H9 (cell line): ENCODE measurements around the gene NXPH3. TPM values are rescaled to one million over a fixed set of nuclear protein-coding genes. Genes with fewer than 3 reads are reported as not detected.

Experiments used
- DNase-seq: peaks from one replicate; pipeline ENCODE4 v3.0.0-alpha.2; 2017
- H2AFZ ChIP-seq: one replicate; pipeline ENCODE4 v1.6.1; 2013; ENCODE audit warnings: mild to moderate bottlenecking, low read length, control low read depth, moderate library complexity
- H2AK5ac ChIP-seq: 2 replicates; pipeline ENCODE4 v1.6.1; 2013; ENCODE audit warnings: low read length, control low read depth, mixed read lengths; ENCODE audit not compliant: insufficient read length
- H2BK120ac ChIP-seq: one replicate; pipeline ENCODE4 v1.6.1; 2013; ENCODE audit warnings: low read depth, mild to moderate bottlenecking, low read length, control low read depth, inconsistent platforms; ENCODE audit not compliant: poor library complexity, severe bottlenecking
- H2BK12ac ChIP-seq: 2 replicates; pipeline ENCODE4 v1.6.1; 2013; ENCODE audit warnings: low read length, control low read depth, mixed read lengths, low read depth; ENCODE audit not compliant: insufficient read length
- H2BK15ac ChIP-seq: 2 replicates; pipeline ENCODE4 v1.6.1; 2013; ENCODE audit warnings: low read depth, low read length, control low read depth
- H2BK20ac ChIP-seq: one replicate; pipeline ENCODE4 v1.6.1; 2013; ENCODE audit warnings: low read depth, mild to moderate bottlenecking, low read length, control low read depth, inconsistent platforms; ENCODE audit not compliant: poor library complexity, severe bottlenecking
- H2BK5ac ChIP-seq: 2 replicates; pipeline ENCODE4 v1.6.1; 2013; ENCODE audit warnings: low read length, control low read depth, mixed read lengths; ENCODE audit not compliant: insufficient read length
- H3K14ac ChIP-seq: 2 replicates; pipeline ENCODE4 v1.6.1; 2013; ENCODE audit warnings: low read length, control low read depth; ENCODE audit not compliant: insufficient read depth
- H3K18ac ChIP-seq: 2 replicates; pipeline ENCODE4 v1.6.1; 2013; ENCODE audit warnings: low read depth, mild to moderate bottlenecking, mixed read lengths, low read length, control low read depth; ENCODE audit not compliant: insufficient read length
- H3K23ac ChIP-seq: 2 replicates; pipeline ENCODE4 v1.6.1; 2013; ENCODE audit warnings: low read length, control low read depth, mixed read lengths, low read depth; ENCODE audit not compliant: insufficient read length
- H3K23me2 ChIP-seq: 2 replicates; pipeline ENCODE4 v1.6.1; 2013; ENCODE audit warnings: low read depth, mild to moderate bottlenecking, mixed read lengths, low read length, control low read depth; ENCODE audit not compliant: insufficient read length, poor library complexity, severe bottlenecking
- H3K27ac ChIP-seq: 2 replicates; pipeline ENCODE4 v1.5.1; 2013; ENCODE audit warnings: low read length, control low read depth, mixed read lengths, low read depth; ENCODE audit not compliant: insufficient read length
- H3K27me3 ChIP-seq: 2 replicates; pipeline ENCODE4 v1.6.1; 2013; ENCODE audit warnings: low read length, control low read depth, inconsistent platforms; ENCODE audit not compliant: insufficient read depth
- H3K4ac ChIP-seq: 2 replicates; pipeline ENCODE4 v1.6.1; 2013; ENCODE audit warnings: low read depth, mild to moderate bottlenecking, control low read depth, inconsistent platforms, low read length, moderate library complexity
- H3K4me1 ChIP-seq: 2 replicates; pipeline ENCODE4 v1.6.1; 2013; ENCODE audit warnings: low read length, control low read depth, inconsistent platforms; ENCODE audit not compliant: insufficient read depth
- H3K4me2 ChIP-seq: 2 replicates; pipeline ENCODE4 v1.6.1; 2013; ENCODE audit warnings: low read length, control low read depth, mixed read lengths; ENCODE audit not compliant: insufficient read length, insufficient read depth
- H3K56ac ChIP-seq: 2 replicates; pipeline ENCODE4 v1.6.1; 2013; ENCODE audit warnings: low read depth, mild to moderate bottlenecking, mixed read lengths, low read length, control low read depth; ENCODE audit not compliant: insufficient read length
- H3K79me1 ChIP-seq: 2 replicates; pipeline ENCODE4 v1.6.1; 2013; ENCODE audit warnings: low read depth, mild to moderate bottlenecking, moderate library complexity, low read length, control low read depth, inconsistent platforms; ENCODE audit not compliant: insufficient read depth, poor library complexity, severe bottlenecking
- H3K79me2 ChIP-seq: 2 replicates; pipeline ENCODE4 v1.6.1; 2013; ENCODE audit warnings: low read length, control low read depth, inconsistent platforms; ENCODE audit not compliant: insufficient read depth
- H3K9ac ChIP-seq: 2 replicates; pipeline ENCODE4 v1.6.1; 2013; ENCODE audit warnings: low read length, control low read depth, mixed read lengths; ENCODE audit not compliant: insufficient read length; ENCODE audit errors: extremely low read depth
- H3K9me3 ChIP-seq: one replicate; pipeline ENCODE4 v1.6.1; 2013; ENCODE audit warnings: low read depth, low read length, inconsistent platforms; ENCODE audit not compliant: control insufficient read depth
- H3T11ph ChIP-seq: one replicate; pipeline ENCODE4 v1.6.1; 2013; ENCODE audit warnings: mild to moderate bottlenecking, low read length, control low read depth, inconsistent platforms
- H4K20me1 ChIP-seq: one replicate; pipeline ENCODE4 v1.6.1; 2013; ENCODE audit not compliant: control insufficient read depth, insufficient read length, insufficient read depth
- H4K5ac ChIP-seq: 2 replicates; pipeline ENCODE4 v1.6.1; 2013; ENCODE audit warnings: low read depth, mild to moderate bottlenecking, mixed read lengths, low read length, control low read depth; ENCODE audit not compliant: insufficient read length
- H4K8ac ChIP-seq: replicated peaks from 2 replicates; pipeline ENCODE4 v1.6.1; 2013; ENCODE audit warnings: low read length, control low read depth, mixed read lengths, low read depth; ENCODE audit not compliant: insufficient read length
- H4K91ac ChIP-seq: 2 replicates; pipeline ENCODE4 v1.6.1; 2013; ENCODE audit warnings: low read depth, mild to moderate bottlenecking, moderate library complexity, mixed read lengths, low read length, control low read depth; ENCODE audit not compliant: insufficient read length
- H3K27ac Mint-ChIP-seq, 3 experiments: 2 replicates in 2 of 3; 3 replicates in 1 of 3; pipeline ENCODE4 v1.8.0; 2020 to 2021; ENCODE audit warnings: mixed read lengths in 3 of 3, mild to moderate bottlenecking in 1 of 3, moderate library complexity in 1 of 3
- H3K27me3 Mint-ChIP-seq: 2 replicates; pipeline ENCODE4 v1.8.0; 2021; ENCODE audit warnings: low read depth, mild to moderate bottlenecking, moderate library complexity, mixed read lengths
- H3K36me3 Mint-ChIP-seq, 3 experiments: 2 replicates in 2 of 3; 3 replicates in 1 of 3; pipeline ENCODE4 v1.8.0; 2020 to 2021; ENCODE audit warnings: low read depth in 3 of 3, mixed read lengths in 3 of 3; ENCODE audit not compliant: insufficient read depth in 1 of 3
- H3K4me1 Mint-ChIP-seq, 2 experiments: 2 replicates each; pipeline ENCODE4 v1.8.0; 2020; ENCODE audit warnings: mixed read lengths in 2 of 2
- H3K4me3 Mint-ChIP-seq, 2 experiments: 2 replicates in 1 of 2; 3 replicates in 1 of 2; pipeline ENCODE4 v1.8.0; 2020 to 2021; ENCODE audit warnings: mild to moderate bottlenecking in 2 of 2, mixed read lengths in 2 of 2, moderate library complexity in 1 of 2
- H3K9me3 Mint-ChIP-seq, 2 experiments: 2 replicates in 1 of 2; 3 replicates in 1 of 2; pipeline ENCODE4 v1.8.0; 2020; ENCODE audit warnings: mild to moderate bottlenecking in 2 of 2, mixed read lengths in 2 of 2, moderate library complexity in 1 of 2
- CTCF ChIP-seq: fragments of 200-600 bp; sonication (generic); conservative IDR thresholded peaks from 3 replicates; pipeline ENCODE4 v1.8.0; 2021; ENCODE audit warnings: antibody characterized with exemption, mild to moderate bottlenecking
- WGBS: extraction: QIAGEN DNeasy Blood & Tissue Kit; methylation state at CpG from one replicate; pipeline ENCODE4 v1.1.7; 2013; ENCODE audit warnings: missing lambda C conversion rate, low lambda C conversion rate, mixed read lengths; ENCODE audit not compliant: insufficient read length; ENCODE audit errors: extremely low coverage; 5-methylcytosine and 5-hydroxymethylcytosine counted together
- total RNA-seq: library from RNA; stranded (reverse); gene quantifications from 2 replicates; pipeline ENCODE4 v1.2.1, GENCODE V29; 2021

Gene NXPH3
- total RNA-seq, 1 experiment from 2014 or later: 1.3 TPM

DNA sequence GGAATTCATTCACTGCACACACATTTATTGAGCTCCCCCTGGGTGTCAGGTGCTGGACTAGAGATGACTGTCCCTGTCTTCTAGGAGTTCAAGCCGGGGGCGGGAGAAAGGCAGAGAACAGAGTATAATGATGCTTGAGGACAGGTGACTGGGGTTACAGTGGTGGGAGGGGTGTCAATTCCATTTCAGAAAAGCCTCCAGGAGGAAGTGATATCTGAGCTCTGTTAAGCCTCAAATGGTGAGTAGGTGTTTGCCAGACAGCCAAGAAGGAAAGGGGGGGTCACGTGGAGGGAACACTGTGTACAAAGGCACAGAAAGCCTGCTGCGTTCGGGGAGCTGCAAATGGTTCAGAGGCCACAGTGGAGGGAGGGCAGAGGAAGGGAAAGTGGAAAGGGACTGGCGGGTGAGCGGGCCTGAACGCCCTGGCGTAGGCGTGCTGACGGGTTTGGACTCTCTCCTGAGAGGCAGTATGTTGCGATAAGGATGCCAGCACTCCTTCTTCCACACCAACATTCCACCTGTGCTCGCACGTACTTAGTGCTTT lies 9.7 kb upstream of the NXPH3 start:
- Histone ChIP-seq H4K91ac (no peak overlapping the region), H2BK120ac (no peak overlapping the region), H2AFZ (no peak overlapping the region), H3K56ac (no peak overlapping the region), H2BK5ac (no peak overlapping the region), H3K79me2 (no peaks in the 10 kb centered on the region), H2BK15ac (no peak overlapping the region), H3K27ac (no peak overlapping the region), H4K8ac (no peak overlapping the region), H4K20me1 (no peaks in the 10 kb centered on the region), H3K27me3 (no peaks in the 10 kb centered on the region; the same call in 1 of the 2 replicates), H3T11ph (no peak overlapping the region), H3K79me1 (no peaks in the 10 kb centered on the region), H3K23me2 (peaks cover 5% of the 10 kb centered on the region), H2AK5ac (no peak overlapping the region), H2BK20ac (no peak overlapping the region), H2BK12ac (no peak overlapping the region), H3K4me2 (no peak overlapping the region), H3K4me1 (no peaks in the 10 kb centered on the region), H3K4ac (no peak overlapping the region), H3K9ac (no peak overlapping the region), H3K9me3 (no peaks in the 10 kb centered on the region), H3K18ac (no peak overlapping the region), H3K23ac (no peak overlapping the region), H3K14ac (no peak overlapping the region), H4K5ac (no peak overlapping the region)
- no CpG with 5 or more reads among the region's 14 CpGs for WGBS
- DNase-seq: no peak
- Mint-ChIP-seq H3K36me3 (no peaks in the 10 kb centered on the region), H3K27me3 (peaks cover 38% of the 10 kb centered on the region), H3K27ac (no peak overlapping the region), H3K9me3 (no peaks in the 10 kb centered on the region; a peak in 1 of 5 replicates), H3K4me1 (peaks cover 9 to 21% of the 10 kb centered on the region in 2 experiments), H3K4me3 (no peak overlapping the region; a peak in 1 of 5 replicates)
- TF ChIP-seq CTCF: no peak
